NB4 (cell line): ENCODE results near the gene SLC25A18.

Experiments used
- DNase-seq: peaks from one replicate; pipeline ENCODE4 v3.0.0; 2010; ENCODE audit warnings: low read depth
- H3K4me3 ChIP-seq: one replicate; pipeline ENCODE4 v1.5.1; 2011; ENCODE audit warnings: mild to moderate bottlenecking, low read depth, low read length, moderate library complexity
- MYC ChIP-seq: IDR thresholded peaks from 2 replicates; pipeline ENCODE4 v1.6.1; 2011; ENCODE audit warnings: low read depth, low read length
- POLR2A ChIP-seq: IDR thresholded peaks from 2 replicates; pipeline ENCODE4 v1.6.1; 2011; ENCODE audit warnings: mild to moderate bottlenecking; ENCODE audit not compliant: insufficient read length; ENCODE audit errors: extremely low read depth
- TF ChIP-seq, protein P1 (sequence below): IDR thresholded peaks from 2 replicates; pipeline ENCODE4 v1.6.1; 2011; ENCODE audit warnings: low read depth, low read length
- TF ChIP-seq, protein P2 (sequence below): IDR thresholded peaks from one replicate; pipeline ENCODE4 v1.5.1; 2012; ENCODE audit warnings: low read depth, low read length

The SLC25A18 gene

GRCh38 chr22:17548756-17549035 lies 14.6 kb upstream of the SLC25A18 start:
- H3K4me3 ChIP-seq: no peak overlapping the region
- DNase-seq: no peak
- no peak for TF ChIP-seq MYC
- TF ChIP-seq POLR2A: no peak
- TF ChIP-seq, protein P1, sequence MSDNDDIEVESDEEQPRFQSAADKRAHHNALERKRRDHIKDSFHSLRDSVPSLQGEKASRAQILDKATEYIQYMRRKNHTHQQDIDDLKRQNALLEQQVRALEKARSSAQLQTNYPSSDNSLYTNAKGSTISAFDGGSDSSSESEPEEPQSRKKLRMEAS: no peak
- TF ChIP-seq, protein P2, sequence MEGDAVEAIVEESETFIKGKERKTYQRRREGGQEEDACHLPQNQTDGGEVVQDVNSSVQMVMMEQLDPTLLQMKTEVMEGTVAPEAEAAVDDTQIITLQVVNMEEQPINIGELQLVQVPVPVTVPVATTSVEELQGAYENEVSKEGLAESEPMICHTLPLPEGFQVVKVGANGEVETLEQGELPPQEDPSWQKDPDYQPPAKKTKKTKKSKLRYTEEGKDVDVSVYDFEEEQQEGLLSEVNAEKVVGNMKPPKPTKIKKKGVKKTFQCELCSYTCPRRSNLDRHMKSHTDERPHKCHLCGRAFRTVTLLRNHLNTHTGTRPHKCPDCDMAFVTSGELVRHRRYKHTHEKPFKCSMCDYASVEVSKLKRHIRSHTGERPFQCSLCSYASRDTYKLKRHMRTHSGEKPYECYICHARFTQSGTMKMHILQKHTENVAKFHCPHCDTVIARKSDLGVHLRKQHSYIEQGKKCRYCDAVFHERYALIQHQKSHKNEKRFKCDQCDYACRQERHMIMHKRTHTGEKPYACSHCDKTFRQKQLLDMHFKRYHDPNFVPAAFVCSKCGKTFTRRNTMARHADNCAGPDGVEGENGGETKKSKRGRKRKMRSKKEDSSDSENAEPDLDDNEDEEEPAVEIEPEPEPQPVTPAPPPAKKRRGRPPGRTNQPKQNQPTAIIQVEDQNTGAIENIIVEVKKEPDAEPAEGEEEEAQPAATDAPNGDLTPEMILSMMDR: no peak

DNA sequence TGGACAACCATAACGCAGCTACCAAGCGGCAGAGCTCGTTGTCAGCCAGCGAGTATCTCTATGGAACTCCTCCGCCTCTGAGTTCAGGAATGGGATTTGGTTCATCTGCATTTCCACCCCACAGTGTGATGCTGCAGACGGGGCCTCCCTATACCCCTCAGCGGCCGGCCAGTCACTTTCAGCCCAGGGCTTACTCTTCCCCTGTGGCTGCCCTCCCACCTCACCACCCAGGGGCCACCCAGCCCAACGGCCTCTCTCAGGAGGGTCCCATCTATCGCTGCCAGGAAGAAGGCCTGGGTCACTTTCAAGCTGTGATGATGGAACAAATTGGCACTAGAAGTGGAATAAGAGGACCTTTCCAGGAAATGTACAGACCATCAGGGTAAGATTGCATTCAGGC lies 14.1 kb upstream of the SLC25A18 start:
- no peak overlapping the region for H3K4me3 ChIP-seq
- TF ChIP-seq, protein P1: no peak
- no peak for TF ChIP-seq MYC
- TF ChIP-seq, protein P2: no peak
- no peak for TF ChIP-seq POLR2A
- no peak for DNase-seq

GRCh38 chr22:17549655-17550054 lies 13.6 kb upstream of the SLC25A18 start:
- H3K4me3 ChIP-seq: no peak overlapping the region
- no peak for TF ChIP-seq MYC
- no peak for TF ChIP-seq POLR2A
- TF ChIP-seq, protein P2: no peak
- TF ChIP-seq, protein P1: no peak
- no peak for DNase-seq

GRCh38 chr22:17552737-17553136 lies 10.6 kb upstream of the SLC25A18 start:
- TF ChIP-seq, protein P1: no peak
- TF ChIP-seq POLR2A: no peak
- TF ChIP-seq, protein P2: no peak
- TF ChIP-seq MYC: no peak
- no peak for DNase-seq
- no peak overlapping the region for H3K4me3 ChIP-seq

- TF ChIP-seq POLR2A (no peak), MYC (no peak)
- TF ChIP-seq, protein P1: no peak
- TF ChIP-seq, protein P2: no peak
- DNase-seq: no peak
- H3K4me3 ChIP-seq: no peak overlapping the region
Observed at GRCh38 chr22:17554814-17555213, 8.5 kb upstream of the SLC25A18 start.

DNA sequence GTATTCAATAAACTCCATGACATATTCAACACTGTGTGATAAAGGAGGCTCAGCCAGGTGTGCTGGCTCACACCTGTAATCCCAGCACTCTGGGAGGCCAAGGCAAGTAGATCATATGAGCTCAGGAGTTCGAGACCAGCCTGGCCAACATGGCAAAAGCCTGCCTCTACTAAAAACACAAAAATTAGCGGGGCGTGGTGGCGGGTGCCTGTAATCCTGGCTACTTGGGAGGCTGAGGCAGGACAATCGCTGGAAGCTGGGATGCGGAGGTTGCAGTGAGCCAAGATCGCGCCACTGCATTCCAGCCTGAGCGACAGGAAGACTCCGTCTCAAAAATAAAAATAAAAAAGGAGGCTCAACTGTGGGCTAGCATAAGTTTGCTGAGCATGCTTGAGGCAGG lies 4.1 kb upstream of the SLC25A18 start:
- H3K4me3 ChIP-seq: no peak overlapping the region
- no peak for TF ChIP-seq POLR2A

More for the DNA sequence above, 4.1 kb upstream of the SLC25A18 start:
- DNase-seq: no peak
